ENCODE measurements around the gene ZNF628. TPM values are rescaled to one million over a fixed set of nuclear protein-coding genes. Genes with fewer than 3 reads are reported as not detected.

ZNF628 gene
- total RNA-seq, 2 experiments from 2014 or later = 6.7 to 9.1 TPM

- no peaks in the 10 kb centered on the region for H3K4me1 Mint-ChIP-seq
- no peaks in the 10 kb centered on the region for H3K36me3 Mint-ChIP-seq (ENCODE audit: low read depth)
- ChIA-PET CTCF (no interaction called here), POLR2A (no interaction called here)
- no peak overlapping the region for H3K27ac Mint-ChIP-seq
- H3K4me3 Mint-ChIP-seq = no peak overlapping the region
- H3K27me3 Mint-ChIP-seq = no peaks in the 10 kb centered on the region
- no peak for DNase-seq
- H3K9me3 Mint-ChIP-seq = no peaks in the 10 kb centered on the region
Measured at GRCh38 chr19:55527197-55528029, 51.0 kb downstream of the ZNF628 start.

- Mint-ChIP-seq H3K4me3 (no peak overlapping the region), H3K4me1 (no peaks in the 10 kb centered on the region), H3K27ac (no peak overlapping the region), H3K27me3 (no peaks in the 10 kb centered on the region), H3K9me3 (no peaks in the 10 kb centered on the region), H3K36me3 (ENCODE audit: low read depth) (no peaks in the 10 kb centered on the region)
- ChIA-PET CTCF (no interaction called here), POLR2A (no interaction called here)
- DNase-seq = no peak
Measured at GRCh38 chr19:55528030-55528803, 51.8 kb downstream of the ZNF628 start.

DNA sequence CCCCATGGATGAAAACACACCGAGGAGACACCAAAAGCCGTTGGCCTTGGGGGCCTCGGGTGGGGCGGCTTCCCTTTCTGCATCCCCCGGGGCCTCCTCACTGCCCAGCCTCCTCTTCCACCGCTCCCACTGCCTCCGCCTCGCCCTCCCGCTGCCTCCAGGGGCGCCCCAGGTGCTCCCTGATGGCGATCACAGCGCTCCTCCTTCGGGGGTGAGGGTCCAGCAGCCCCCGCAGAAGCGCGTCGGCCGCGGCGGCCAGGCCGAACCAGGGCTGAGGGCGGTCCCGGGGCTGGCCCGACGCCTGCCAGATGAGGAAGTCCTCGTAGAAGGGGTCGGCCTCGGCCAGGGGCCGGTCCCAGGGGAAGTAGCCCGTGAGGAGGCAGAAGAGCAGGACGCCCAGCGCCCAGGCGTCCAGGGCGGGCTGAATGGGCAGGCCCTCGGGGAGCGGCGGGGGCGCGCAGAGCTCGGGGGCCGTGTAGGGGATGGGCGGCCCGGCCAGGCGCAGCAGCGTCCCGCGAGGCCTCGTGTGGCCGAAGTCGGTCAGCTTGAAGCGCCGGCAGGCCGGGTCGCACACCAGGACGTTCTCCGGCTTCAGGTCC, 53.3 kb downstream of the ZNF628 start:
- Mint-ChIP-seq H3K4me3 (no peak overlapping the region), H3K9me3 (no peaks in the 10 kb centered on the region), H3K27me3 (no peaks in the 10 kb centered on the region), H3K36me3 (ENCODE audit: low read depth) (no peaks in the 10 kb centered on the region), H3K27ac (no peak overlapping the region), H3K4me1 (no peaks in the 10 kb centered on the region)
- no peak for DNase-seq
- ChIA-PET CTCF (no interaction called here), POLR2A (no interaction called here)

DNA sequence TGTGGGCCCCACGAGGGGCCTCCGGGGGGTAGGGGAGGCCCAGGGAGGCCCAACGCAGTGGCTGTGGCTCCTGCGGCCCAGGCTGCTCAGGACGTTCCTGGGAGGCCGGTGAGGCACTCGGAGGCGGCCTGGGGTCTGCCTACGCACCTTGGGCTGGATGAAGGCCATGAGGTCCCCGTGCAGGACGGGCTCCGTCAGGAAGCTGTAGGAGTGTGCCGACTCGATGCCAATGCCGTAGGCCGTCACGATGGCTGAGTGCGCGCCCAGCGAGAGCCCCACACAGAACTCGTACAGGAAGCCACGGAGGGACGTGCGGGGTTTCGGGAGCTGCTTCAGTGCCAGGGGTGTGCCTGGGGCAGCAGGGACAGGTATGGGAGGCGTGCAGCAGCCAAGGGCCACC, 54.6 kb downstream of the ZNF628 start:
- no peak overlapping the region for H3K4me3 Mint-ChIP-seq
- POLR2A ChIA-PET = no interaction called here
- no peaks in the 10 kb centered on the region for H3K27me3 Mint-ChIP-seq
- no peaks in the 10 kb centered on the region for H3K9me3 Mint-ChIP-seq
- CTCF ChIA-PET = interaction anchor here (1.6 kb wide), 1 partner anchor 27 kb away, joined by 6 read pairs; no protein-coding TSS in a partner anchor
- H3K36me3 Mint-ChIP-seq (ENCODE audit: low read depth) = no peaks in the 10 kb centered on the region
- DNase-seq = no peak
- no peak overlapping the region for H3K27ac Mint-ChIP-seq
- no peaks in the 10 kb centered on the region for H3K4me1 Mint-ChIP-seq

Other genes starting within 250 kb of the ZNF628 start
- gene TMEM86B, start 247.9 kb upstream of the ZNF628 start, total RNA-seq = 10 to 100 TPM; 10.3 to 12.4 TPM
- gene PPP6R1, start 217.6 kb upstream of the ZNF628 start, total RNA-seq = 100 to 1,000 TPM; 213 to 229 TPM
- gene HSPBP1, start 196.5 kb upstream of the ZNF628 start, total RNA-seq = 10 to 100 TPM; 28.9 to 29.0 TPM
- 1 to 10 TPM; 5.6 to 5.7 TPM for gene BRSK1, start 192.6 kb upstream of the ZNF628 start, total RNA-seq
- 1 to 10 TPM; 1.0 to 2.0 TPM for gene TMEM150B, start 151.3 kb upstream of the ZNF628 start, total RNA-seq
- gene KMT5C, start 136.7 kb upstream of the ZNF628 start, total RNA-seq = 10 to 100 TPM; 27.2 to 28.9 TPM
- 1 to 10 TPM in 1 of 2 experiments, under 1 TPM in 1; 0.83 to 2.0 TPM for gene COX6B2, start 121.9 kb upstream of the ZNF628 start, total RNA-seq
- gene GARIN5B, start 113.4 kb upstream of the ZNF628 start, total RNA-seq = not detected
- gene IL11, start 106.2 kb upstream of the ZNF628 start, total RNA-seq = under 1 TPM in 1 of 2 experiments, not detected in 1; 0.48 TPM
- not detected for gene TMEM190, start 99.8 kb upstream of the ZNF628 start, total RNA-seq
- 10 to 100 TPM; 19.2 to 19.3 TPM for gene TMEM238, start 92.3 kb upstream of the ZNF628 start, total RNA-seq
- gene RPL28, start 90.7 kb upstream of the ZNF628 start, total RNA-seq = 1,000 to 10,000 TPM; 3,004 to 3,026 TPM
- 100 to 1,000 TPM; 277 to 284 TPM for gene UBE2S, start 68.8 kb upstream of the ZNF628 start, total RNA-seq
- gene SHISA7, start 33.3 kb upstream of the ZNF628 start, total RNA-seq = not detected
- gene ISOC2, start 15.0 kb upstream of the ZNF628 start, total RNA-seq = 10 to 100 TPM; 14.5 to 16.7 TPM
- gene C19orf85, start 11.9 kb upstream of the ZNF628 start, total RNA-seq = not detected
- gene NAT14, start 8.6 kb downstream of the ZNF628 start, total RNA-seq = 10 to 100 TPM; 11.9 to 12.0 TPM
- gene SSC5D, start 11.8 kb downstream of the ZNF628 start, total RNA-seq = under 1 TPM; 0.15 to 0.18 TPM
- gene SBK2, start 60.5 kb downstream of the ZNF628 start, total RNA-seq = not detected
- not detected for gene SBK3, start 68.9 kb downstream of the ZNF628 start, total RNA-seq
- 1 to 10 TPM; 6.4 to 6.6 TPM for gene ZNF579, start 104.2 kb downstream of the ZNF628 start, total RNA-seq
- gene FIZ1, start 122.9 kb downstream of the ZNF628 start, total RNA-seq = 10 to 100 TPM; 10.9 to 11.7 TPM
- 10 to 100 TPM; 35.4 to 37.3 TPM for gene ZNF524, start 123.7 kb downstream of the ZNF628 start, total RNA-seq
- 10 to 100 TPM; 15.3 to 15.4 TPM for gene ZNF865, start 129.0 kb downstream of the ZNF628 start, total RNA-seq
- 1 to 10 TPM; 6.4 to 7.4 TPM for gene ZNF784, start 147.9 kb downstream of the ZNF628 start, total RNA-seq
- gene ZNF580, start 164.4 kb downstream of the ZNF628 start, total RNA-seq = 10 to 100 TPM; 35.7 to 39.7 TPM
- gene ZNF581, start 167.0 kb downstream of the ZNF628 start, total RNA-seq = 10 to 100 TPM; 26.6 to 30.1 TPM
- gene CCDC106, start 171.6 kb downstream of the ZNF628 start, total RNA-seq = 1 to 10 TPM; 3.7 to 3.8 TPM
- 100 to 1,000 TPM; 204 to 213 TPM for gene U2AF2, start 178.4 kb downstream of the ZNF628 start, total RNA-seq
- 10 to 100 TPM; 63.9 to 64.5 TPM for gene EPN1, start 198.6 kb downstream of the ZNF628 start, total RNA-seq